ENCODE data around the gene ARHGAP42.

ARHGAP42 gene

GRCh38 chr11:100869328-100869727 lies 182.2 kb downstream of the ARHGAP42 start:
- Histone ChIP-seq H3K79me2 (ENCODE audit: control insufficient read depth, insufficient read depth, low read length, unreplicated experiment) (no peaks in the 10 kb centered on the region), H3K4me1 (ENCODE audit: control insufficient read depth, insufficient read depth, low read length, unreplicated experiment) (peaks cover 9% of the 10 kb centered on the region), H3K27me3 (ENCODE audit: insufficient read depth, low read length) (no peaks in the 10 kb centered on the region), H3K4me3 (ENCODE audit: low read depth, low read length) (no peak overlapping the region), H2AFZ (ENCODE audit: low read length, unreplicated experiment) (no peak overlapping the region), H3K36me3 (ENCODE audit: insufficient read depth, low read length) (no peaks in the 10 kb centered on the region), H3K27ac (ENCODE audit: low read depth, low read length) (no peak overlapping the region)

GRCh38 chr11:100870138-100870537 lies 183.1 kb downstream of the ARHGAP42 start:
- Histone ChIP-seq H3K27me3 (ENCODE audit: insufficient read depth, low read length) (no peaks in the 10 kb centered on the region), H2AFZ (ENCODE audit: low read length, unreplicated experiment) (no peak overlapping the region), H3K27ac (ENCODE audit: low read depth, low read length) (no peak overlapping the region), H3K4me3 (ENCODE audit: low read depth, low read length) (no peak overlapping the region), H3K79me2 (ENCODE audit: control insufficient read depth, insufficient read depth, low read length, unreplicated experiment) (no peaks in the 10 kb centered on the region), H3K36me3 (ENCODE audit: insufficient read depth, low read length) (no peaks in the 10 kb centered on the region), H3K4me1 (ENCODE audit: control insufficient read depth, insufficient read depth, low read length, unreplicated experiment) (peaks cover 9% of the 10 kb centered on the region)

GRCh38 chr11:100872951-100873740 lies 186.1 kb downstream of the ARHGAP42 start:
- no peaks in the 10 kb centered on the region for H3K27me3 ChIP-seq (ENCODE audit: insufficient read depth, low read length)
- no peak overlapping the region for H3K27ac ChIP-seq (ENCODE audit: low read depth, low read length)
- H3K4me3 ChIP-seq (ENCODE audit: low read depth, low read length) = no peak overlapping the region
- H3K4me1 ChIP-seq (ENCODE audit: control insufficient read depth, insufficient read depth, low read length, unreplicated experiment) = peaks cover 31% of the 10 kb centered on the region
- H2AFZ ChIP-seq (ENCODE audit: low read length, unreplicated experiment) = no peak overlapping the region
- H3K79me2 ChIP-seq (ENCODE audit: control insufficient read depth, insufficient read depth, low read length, unreplicated experiment) = no peaks in the 10 kb centered on the region
- H3K36me3 ChIP-seq (ENCODE audit: insufficient read depth, low read length) = no peaks in the 10 kb centered on the region

GRCh38 chr11:100874203-100874602 lies 187.1 kb downstream of the ARHGAP42 start:
- no peak overlapping the region for H3K27ac ChIP-seq (ENCODE audit: low read depth, low read length)
- no peaks in the 10 kb centered on the region for H3K79me2 ChIP-seq (ENCODE audit: control insufficient read depth, insufficient read depth, low read length, unreplicated experiment)
- H3K36me3 ChIP-seq (ENCODE audit: insufficient read depth, low read length) = no peaks in the 10 kb centered on the region
- H3K4me3 ChIP-seq (ENCODE audit: low read depth, low read length) = no peak overlapping the region
- H2AFZ ChIP-seq (ENCODE audit: low read length, unreplicated experiment) = no peak overlapping the region
- no peaks in the 10 kb centered on the region for H3K27me3 ChIP-seq (ENCODE audit: insufficient read depth, low read length)
- peaks cover 36% of the 10 kb centered on the region for H3K4me1 ChIP-seq (ENCODE audit: control insufficient read depth, insufficient read depth, low read length, unreplicated experiment)

- peaks cover 36% of the 10 kb centered on the region for H3K4me1 ChIP-seq (ENCODE audit: control insufficient read depth, insufficient read depth, low read length, unreplicated experiment)
- H3K4me3 ChIP-seq (ENCODE audit: low read depth, low read length) = no peak overlapping the region
- H3K79me2 ChIP-seq (ENCODE audit: control insufficient read depth, insufficient read depth, low read length, unreplicated experiment) = no peaks in the 10 kb centered on the region
- no peaks in the 10 kb centered on the region for H3K27me3 ChIP-seq (ENCODE audit: insufficient read depth, low read length)
- no peaks in the 10 kb centered on the region for H3K36me3 ChIP-seq (ENCODE audit: insufficient read depth, low read length)
- H2AFZ ChIP-seq (ENCODE audit: low read length, unreplicated experiment) = no peak overlapping the region
- H3K27ac ChIP-seq (ENCODE audit: low read depth, low read length) = no peak overlapping the region
Observed at GRCh38 chr11:100875521-100875869, 188.4 kb downstream of the ARHGAP42 start.

GRCh38 chr11:100876815-100877520 lies 189.9 kb downstream of the ARHGAP42 start:
- peaks cover 36% of the 10 kb centered on the region for H3K4me1 ChIP-seq (ENCODE audit: control insufficient read depth, insufficient read depth, low read length, unreplicated experiment)
- no peaks in the 10 kb centered on the region for H3K27me3 ChIP-seq (ENCODE audit: insufficient read depth, low read length)
- no peaks in the 10 kb centered on the region for H3K79me2 ChIP-seq (ENCODE audit: control insufficient read depth, insufficient read depth, low read length, unreplicated experiment)
- H3K4me3 ChIP-seq (ENCODE audit: low read depth, low read length) = peak overlapping the region; percentile 22; the same call in 1 of the 2 replicates
- H3K36me3 ChIP-seq (ENCODE audit: insufficient read depth, low read length) = no peaks in the 10 kb centered on the region
- H2AFZ ChIP-seq (ENCODE audit: low read length, unreplicated experiment) = peak overlapping the region; percentile 77
- H3K27ac ChIP-seq (ENCODE audit: low read depth, low read length) = peak overlapping the region; percentile 99

GRCh38 chr11:100878474-100878873 lies 191.4 kb downstream of the ARHGAP42 start:
- H3K27ac ChIP-seq (ENCODE audit: low read depth, low read length) = peak overlapping the region; percentile 99
- H3K4me3 ChIP-seq (ENCODE audit: low read depth, low read length) = peak overlapping the region; percentile 30; the same call in 1 of the 2 replicates
- H3K79me2 ChIP-seq (ENCODE audit: control insufficient read depth, insufficient read depth, low read length, unreplicated experiment) = no peaks in the 10 kb centered on the region
- no peaks in the 10 kb centered on the region for H3K27me3 ChIP-seq (ENCODE audit: insufficient read depth, low read length)
- no peaks in the 10 kb centered on the region for H3K36me3 ChIP-seq (ENCODE audit: insufficient read depth, low read length)
- H3K4me1 ChIP-seq (ENCODE audit: control insufficient read depth, insufficient read depth, low read length, unreplicated experiment) = peaks cover 27% of the 10 kb centered on the region
- peak overlapping the region; percentile 88 for H2AFZ ChIP-seq (ENCODE audit: low read length, unreplicated experiment)

GRCh38 chr11:100882957-100883356 lies 195.9 kb downstream of the ARHGAP42 start:
- Histone ChIP-seq H3K36me3 (ENCODE audit: insufficient read depth, low read length) (no peaks in the 10 kb centered on the region), H2AFZ (ENCODE audit: low read length, unreplicated experiment) (no peak overlapping the region), H3K4me1 (ENCODE audit: control insufficient read depth, insufficient read depth, low read length, unreplicated experiment) (peaks cover 7% of the 10 kb centered on the region), H3K27ac (ENCODE audit: low read depth, low read length) (no peak overlapping the region), H3K79me2 (ENCODE audit: control insufficient read depth, insufficient read depth, low read length, unreplicated experiment) (no peaks in the 10 kb centered on the region), H3K4me3 (ENCODE audit: low read depth, low read length) (no peak overlapping the region), H3K27me3 (ENCODE audit: insufficient read depth, low read length) (no peaks in the 10 kb centered on the region)

GRCh38 chr11:100883830-100884229 lies 196.7 kb downstream of the ARHGAP42 start:
- Histone ChIP-seq H3K27me3 (ENCODE audit: insufficient read depth, low read length) (no peaks in the 10 kb centered on the region), H3K79me2 (ENCODE audit: control insufficient read depth, insufficient read depth, low read length, unreplicated experiment) (no peaks in the 10 kb centered on the region), H3K36me3 (ENCODE audit: insufficient read depth, low read length) (no peaks in the 10 kb centered on the region), H3K4me3 (ENCODE audit: low read depth, low read length) (no peak overlapping the region), H2AFZ (ENCODE audit: low read length, unreplicated experiment) (no peak overlapping the region), H3K27ac (ENCODE audit: low read depth, low read length) (no peak overlapping the region), H3K4me1 (ENCODE audit: control insufficient read depth, insufficient read depth, low read length, unreplicated experiment) (no peaks in the 10 kb centered on the region)

GRCh38 chr11:100887659-100888058 lies 200.6 kb downstream of the ARHGAP42 start:
- Histone ChIP-seq H3K27ac (ENCODE audit: low read depth, low read length) (no peak overlapping the region), H3K4me3 (ENCODE audit: low read depth, low read length) (no peak overlapping the region), H3K27me3 (ENCODE audit: insufficient read depth, low read length) (no peaks in the 10 kb centered on the region), H3K4me1 (ENCODE audit: control insufficient read depth, insufficient read depth, low read length, unreplicated experiment) (no peaks in the 10 kb centered on the region), H2AFZ (ENCODE audit: low read length, unreplicated experiment) (no peak overlapping the region), H3K36me3 (ENCODE audit: insufficient read depth, low read length) (no peaks in the 10 kb centered on the region), H3K79me2 (ENCODE audit: control insufficient read depth, insufficient read depth, low read length, unreplicated experiment) (no peaks in the 10 kb centered on the region)

- H3K27me3 ChIP-seq (ENCODE audit: insufficient read depth, low read length) = no peaks in the 10 kb centered on the region
- no peak overlapping the region for H3K27ac ChIP-seq (ENCODE audit: low read depth, low read length)
- no peak overlapping the region for H2AFZ ChIP-seq (ENCODE audit: low read length, unreplicated experiment)
- no peaks in the 10 kb centered on the region for H3K79me2 ChIP-seq (ENCODE audit: control insufficient read depth, insufficient read depth, low read length, unreplicated experiment)
- peaks cover 4% of the 10 kb centered on the region for H3K4me1 ChIP-seq (ENCODE audit: control insufficient read depth, insufficient read depth, low read length, unreplicated experiment)
- no peak overlapping the region for H3K4me3 ChIP-seq (ENCODE audit: low read depth, low read length)
- no peaks in the 10 kb centered on the region for H3K36me3 ChIP-seq (ENCODE audit: insufficient read depth, low read length)
Observed at GRCh38 chr11:100888836-100889235, 201.7 kb downstream of the ARHGAP42 start.

All from ACC112 (cell line).